NCI-H1105 (cell line): Measurements from ENCODE around the gene LYPD4.
A peak's percentile ranks its signal among the peaks of the same experiment; 100 is the strongest.
"Not testable (repeated sequence)": the region's sequence is repeated elsewhere in the genome, so short reads cannot be mapped to it uniquely, and the experiment has no call there.

Experiments
- DNase-seq: peaks from one replicate; lab custom pipeline; 2025; lab: John Stamatoyannopoulos, UW

Gene LYPD4

DNA sequence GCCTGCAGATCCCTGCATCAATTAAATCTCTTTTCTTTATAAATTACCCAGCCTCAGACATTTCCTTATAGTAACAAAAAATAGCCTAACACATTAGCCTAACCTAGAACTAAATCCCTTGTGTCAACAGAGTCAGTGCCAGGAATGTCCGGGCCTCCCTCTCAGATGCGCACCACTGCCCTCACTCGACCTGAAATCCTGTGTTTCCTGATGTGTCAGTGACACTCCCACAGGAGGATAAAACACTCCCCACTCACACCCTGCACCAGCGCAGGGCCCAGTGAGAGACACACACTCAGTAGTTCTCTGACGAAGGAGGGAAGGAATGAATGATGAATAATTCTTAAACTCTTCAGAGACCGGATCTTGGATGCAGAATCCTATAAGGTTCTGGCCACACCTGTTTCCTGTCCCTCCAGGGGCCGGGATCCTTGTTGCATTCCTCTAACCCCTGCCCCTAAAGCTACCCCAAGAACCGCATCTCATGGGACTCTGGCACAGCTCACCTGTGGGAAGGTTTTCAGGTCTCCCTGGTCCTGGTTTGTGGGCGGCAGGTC lies 45.0 kb downstream of the LYPD4 start:
- DNase-seq: no peak

DNA sequence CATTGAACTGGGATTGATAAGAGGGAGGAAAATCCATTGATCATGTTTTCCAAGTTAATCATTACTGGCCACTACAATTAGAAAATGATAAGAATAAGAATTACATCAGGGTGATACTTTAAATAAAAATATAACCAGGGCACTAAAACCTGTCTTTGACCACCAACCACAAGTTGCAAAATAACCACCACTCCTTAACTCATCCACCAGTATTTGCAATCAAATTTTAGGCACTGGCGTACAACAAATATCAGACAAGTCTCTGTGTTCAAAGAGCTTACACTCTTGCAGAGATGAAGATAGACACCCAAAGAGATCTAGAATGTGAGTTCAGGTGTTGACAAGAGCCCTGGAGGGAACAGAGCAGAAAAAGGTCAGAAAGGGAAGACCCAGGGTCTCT lies 47.6 kb downstream of the LYPD4 start:
- no peak for DNase-seq

DNA sequence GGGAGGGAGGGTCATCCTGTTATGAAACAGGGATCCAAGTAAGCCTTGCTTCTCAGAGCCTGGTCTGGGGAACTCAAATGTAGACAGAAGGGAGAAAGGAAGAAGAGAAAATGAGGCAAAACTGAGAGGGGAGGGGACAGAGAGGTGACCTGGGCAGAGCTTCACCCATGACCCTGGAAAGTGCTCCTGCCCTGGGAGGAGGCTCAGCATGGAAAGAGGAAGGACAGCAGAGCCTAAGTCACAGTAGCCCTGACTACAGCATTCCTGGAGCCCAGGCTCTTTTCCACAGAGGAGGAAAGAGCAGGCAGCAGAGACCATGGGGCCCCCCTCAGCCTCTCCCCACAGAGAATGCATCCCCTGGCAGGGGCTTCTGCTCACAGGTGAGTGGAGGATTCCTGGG lies 48.1 kb downstream of the LYPD4 start, which contains the start of gene CEACAM3:
CEACAM3 (plus strand) TSS at position 226 of the 400 bp plus-strand sequence; CDS start at position 317, 91 bp downstream.
- no peak for DNase-seq

DNA sequence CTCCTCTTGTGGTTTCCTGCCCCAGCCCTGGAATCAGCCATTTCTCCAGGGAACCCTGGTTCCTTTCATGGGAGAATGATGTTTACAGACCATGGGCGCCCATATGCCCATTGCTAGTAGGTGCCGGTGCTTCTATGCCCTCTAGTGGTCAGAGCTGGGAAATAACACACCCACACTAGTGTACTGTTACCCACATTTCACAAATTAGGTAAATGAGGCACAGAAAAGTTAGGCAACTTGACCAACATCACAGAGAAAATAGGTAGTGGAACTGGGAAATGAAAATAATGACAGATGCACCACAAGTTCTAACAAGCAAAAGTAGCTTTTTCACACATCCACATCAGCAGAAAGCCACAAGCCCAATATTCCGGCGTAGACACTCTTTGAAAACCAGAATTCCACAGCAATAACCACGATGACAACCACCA lies 49.4 kb downstream of the LYPD4 start:
- peak; percentile 64 for DNase-seq

DNA sequence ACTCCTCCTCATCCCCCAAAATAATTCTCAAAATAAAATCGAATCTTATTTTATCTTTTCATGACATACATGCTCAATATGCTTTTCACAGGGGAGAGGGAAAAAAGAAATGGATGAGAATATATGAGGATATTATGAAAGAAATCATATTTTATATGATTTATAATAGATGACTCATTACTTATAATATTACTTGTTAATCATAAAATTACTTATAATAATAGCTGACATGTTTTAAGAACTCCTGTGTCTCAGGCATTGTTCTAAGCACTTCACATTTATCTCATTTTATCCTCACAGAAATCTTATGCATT lies 51.1 kb downstream of the LYPD4 start:
- DNase-seq: no peak

DNA sequence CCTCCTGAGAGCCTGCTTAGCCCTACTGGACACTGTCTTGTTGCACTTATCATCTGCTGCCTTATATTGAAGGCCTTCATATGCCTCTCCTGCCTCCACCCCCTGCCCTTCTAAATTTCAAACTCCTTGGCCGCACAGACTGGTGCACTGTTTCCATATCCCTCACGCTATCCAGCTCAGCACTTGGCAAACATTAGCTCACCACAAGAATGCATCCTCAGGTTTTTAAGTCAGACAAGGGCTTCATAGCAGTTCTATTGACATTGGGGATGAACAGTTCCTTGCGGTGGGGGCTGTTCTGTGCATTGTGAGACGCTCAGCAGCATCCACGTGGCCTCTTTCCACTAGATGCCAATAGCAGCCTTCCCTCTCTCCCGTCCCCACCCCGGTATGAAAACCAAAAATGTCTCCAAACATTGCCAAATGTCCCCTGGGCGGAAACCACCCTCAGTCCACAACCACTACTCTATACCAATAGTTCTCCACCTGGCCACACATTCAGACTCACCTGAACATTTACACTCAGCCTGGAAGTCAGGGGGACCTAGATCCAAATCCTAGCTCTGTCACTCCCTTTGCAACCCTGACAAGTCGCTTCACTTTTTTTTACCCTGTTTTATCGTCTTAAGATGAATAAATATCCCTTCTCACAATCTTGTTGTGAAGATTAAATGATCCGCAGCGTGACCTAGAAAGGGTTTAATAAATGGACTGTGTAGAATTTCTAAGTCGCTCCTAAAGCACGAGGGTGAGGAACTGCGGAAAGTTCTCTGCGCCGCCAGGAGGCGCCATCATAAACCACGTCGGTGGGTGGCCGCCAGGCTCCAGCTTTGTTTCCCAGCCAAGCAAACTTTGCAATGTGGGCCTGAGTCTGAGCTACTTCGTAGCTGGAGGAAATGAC lies 51.7 kb downstream of the LYPD4 start:
- no peak for DNase-seq

DNA sequence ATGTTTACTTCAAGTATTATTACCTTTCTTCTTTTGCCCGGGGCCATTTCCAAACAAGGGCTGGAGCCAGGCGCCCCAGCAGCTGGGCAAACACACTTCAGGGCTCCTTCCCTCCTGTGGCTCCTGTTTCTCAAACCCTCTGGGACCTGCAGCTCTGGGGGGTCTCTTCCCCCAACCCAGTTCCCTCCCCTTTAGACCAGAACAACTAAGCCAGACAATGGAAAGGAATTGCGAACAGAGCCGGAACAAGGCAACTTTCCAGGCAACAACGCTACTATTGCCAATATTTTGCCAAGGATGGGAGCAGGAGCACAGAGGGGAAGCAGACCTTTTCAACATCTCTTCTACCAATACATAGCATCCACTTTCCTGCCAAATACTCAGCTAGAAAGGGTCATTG lies 55.4 kb downstream of the LYPD4 start:
- peak; percentile 54 for DNase-seq

DNA sequence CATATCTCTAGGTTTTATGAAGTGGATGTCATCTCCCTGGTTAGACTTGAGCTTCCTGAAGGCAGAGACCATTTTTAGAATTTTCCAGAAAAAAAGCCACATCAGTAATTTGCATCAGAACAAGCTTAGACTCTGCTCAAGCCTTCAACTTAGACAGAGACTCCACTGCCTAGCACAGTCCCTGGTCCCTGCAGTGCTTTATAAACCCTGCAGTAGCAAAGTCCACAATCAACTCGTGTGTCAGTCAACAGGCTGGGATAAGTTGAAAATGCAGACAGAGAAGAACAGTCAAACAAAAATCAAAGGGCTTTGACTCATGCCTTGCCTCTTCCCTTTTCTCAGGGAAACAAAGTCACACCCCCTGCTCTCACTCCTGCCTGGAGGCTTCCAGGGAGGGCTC lies 56.0 kb downstream of the LYPD4 start:
- not testable (repeated sequence) for DNase-seq
